ENCODE data around the gene STRN4. TPM values are rescaled to one million over a fixed set of nuclear protein-coding genes. Genes with fewer than 3 reads are reported as not detected.

Gene STRN4
- total RNA-seq, 1 donor from 2014 or later, result 68.5 TPM

DNA sequence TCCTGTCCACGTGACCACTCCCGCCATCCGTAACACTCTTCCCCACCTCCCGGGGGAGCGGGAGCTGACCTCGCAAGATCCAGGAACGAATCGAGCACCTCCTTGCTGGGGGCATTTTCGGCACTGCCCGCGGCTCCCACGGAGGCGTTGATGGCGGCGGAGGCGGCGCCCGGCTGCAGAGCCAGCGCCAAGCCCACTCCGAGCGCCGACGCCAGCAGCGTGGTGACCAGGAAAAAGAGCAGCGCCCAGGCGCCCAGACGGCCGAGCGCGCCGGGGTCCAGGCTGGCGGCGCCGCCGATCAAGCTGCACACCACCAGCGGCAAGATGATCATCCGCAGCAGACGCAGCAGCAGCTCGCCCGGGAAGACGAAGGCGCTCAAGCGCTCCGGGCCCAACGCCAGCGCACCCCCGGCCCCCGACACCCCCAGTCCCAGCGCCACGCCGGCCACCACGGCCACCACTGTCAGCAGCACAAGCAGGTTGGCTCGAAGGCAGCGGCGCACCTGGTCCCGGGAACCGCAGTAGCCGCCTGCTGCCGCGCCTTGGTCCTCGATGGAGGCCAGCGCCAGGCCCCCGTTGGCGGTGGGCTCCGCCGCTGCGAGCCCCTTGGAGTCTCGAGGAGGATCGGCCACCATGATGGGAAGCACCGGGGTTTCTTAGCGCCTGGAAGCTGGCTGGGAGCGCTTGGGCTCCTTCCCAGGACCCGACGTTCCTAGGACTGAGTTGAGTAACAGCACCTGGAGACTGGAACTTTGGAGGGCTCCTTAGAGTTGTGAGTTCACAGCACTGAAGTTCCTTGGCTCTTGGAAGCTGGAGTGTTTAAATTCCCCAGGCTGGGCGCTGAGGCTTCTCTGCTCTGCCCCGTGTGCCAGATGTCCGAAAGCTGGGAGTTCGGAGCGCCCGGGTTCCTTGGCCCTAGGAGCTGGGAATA is 41.3 kb upstream of the STRN4 start:
- peak overlapping the region; percentile 90 for H3K4me3 ChIP-seq
- ATAC-seq (peak; percentile 29), DNase-seq (peak; percentile 84)
- H3K36me3 ChIP-seq, result peaks cover 16% of the 10 kb centered on the region
- intact Hi-C loops (cut with DNase I), result no loop called here
- H3K4me1 ChIP-seq, result peaks cover 35% of the 10 kb centered on the region
- peak overlapping the region; percentile 92 for H3K27ac ChIP-seq
- TF ChIP-seq, protein P1, sequence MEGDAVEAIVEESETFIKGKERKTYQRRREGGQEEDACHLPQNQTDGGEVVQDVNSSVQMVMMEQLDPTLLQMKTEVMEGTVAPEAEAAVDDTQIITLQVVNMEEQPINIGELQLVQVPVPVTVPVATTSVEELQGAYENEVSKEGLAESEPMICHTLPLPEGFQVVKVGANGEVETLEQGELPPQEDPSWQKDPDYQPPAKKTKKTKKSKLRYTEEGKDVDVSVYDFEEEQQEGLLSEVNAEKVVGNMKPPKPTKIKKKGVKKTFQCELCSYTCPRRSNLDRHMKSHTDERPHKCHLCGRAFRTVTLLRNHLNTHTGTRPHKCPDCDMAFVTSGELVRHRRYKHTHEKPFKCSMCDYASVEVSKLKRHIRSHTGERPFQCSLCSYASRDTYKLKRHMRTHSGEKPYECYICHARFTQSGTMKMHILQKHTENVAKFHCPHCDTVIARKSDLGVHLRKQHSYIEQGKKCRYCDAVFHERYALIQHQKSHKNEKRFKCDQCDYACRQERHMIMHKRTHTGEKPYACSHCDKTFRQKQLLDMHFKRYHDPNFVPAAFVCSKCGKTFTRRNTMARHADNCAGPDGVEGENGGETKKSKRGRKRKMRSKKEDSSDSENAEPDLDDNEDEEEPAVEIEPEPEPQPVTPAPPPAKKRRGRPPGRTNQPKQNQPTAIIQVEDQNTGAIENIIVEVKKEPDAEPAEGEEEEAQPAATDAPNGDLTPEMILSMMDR (IDR thresholded peaks at IDR 0.05), result no peak
- no peaks in the 10 kb centered on the region for H3K27me3 ChIP-seq
- no peaks in the 10 kb centered on the region for H3K9me3 ChIP-seq

DNA sequence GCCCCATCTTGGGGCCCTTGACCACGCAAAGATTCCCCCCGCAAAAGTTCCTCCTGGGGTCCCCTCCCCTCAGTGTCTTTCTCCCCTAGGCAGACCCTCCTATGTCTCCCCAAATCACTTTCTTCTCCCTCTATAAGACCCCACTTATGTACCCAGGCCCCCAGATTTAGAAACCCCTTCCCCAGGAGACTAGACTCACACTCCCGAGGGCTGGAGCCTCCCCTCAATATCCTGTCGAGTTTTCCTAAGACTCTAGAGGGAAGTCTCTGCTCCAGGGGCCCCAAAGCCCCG is 40.7 kb upstream of the STRN4 start:
- peak overlapping the region; percentile 90 for H3K4me3 ChIP-seq
- no peaks in the 10 kb centered on the region for H3K27me3 ChIP-seq
- TF ChIP-seq, protein P1 (IDR thresholded peaks at IDR 0.05), result no peak
- peaks cover 35% of the 10 kb centered on the region for H3K4me1 ChIP-seq
- H3K27ac ChIP-seq, result peak overlapping the region; percentile 92
- ATAC-seq, result no peak
- H3K36me3 ChIP-seq, result peaks cover 22% of the 10 kb centered on the region
- no peak for DNase-seq
- no peaks in the 10 kb centered on the region for H3K9me3 ChIP-seq
- intact Hi-C loops (cut with DNase I), result no loop called here

DNA sequence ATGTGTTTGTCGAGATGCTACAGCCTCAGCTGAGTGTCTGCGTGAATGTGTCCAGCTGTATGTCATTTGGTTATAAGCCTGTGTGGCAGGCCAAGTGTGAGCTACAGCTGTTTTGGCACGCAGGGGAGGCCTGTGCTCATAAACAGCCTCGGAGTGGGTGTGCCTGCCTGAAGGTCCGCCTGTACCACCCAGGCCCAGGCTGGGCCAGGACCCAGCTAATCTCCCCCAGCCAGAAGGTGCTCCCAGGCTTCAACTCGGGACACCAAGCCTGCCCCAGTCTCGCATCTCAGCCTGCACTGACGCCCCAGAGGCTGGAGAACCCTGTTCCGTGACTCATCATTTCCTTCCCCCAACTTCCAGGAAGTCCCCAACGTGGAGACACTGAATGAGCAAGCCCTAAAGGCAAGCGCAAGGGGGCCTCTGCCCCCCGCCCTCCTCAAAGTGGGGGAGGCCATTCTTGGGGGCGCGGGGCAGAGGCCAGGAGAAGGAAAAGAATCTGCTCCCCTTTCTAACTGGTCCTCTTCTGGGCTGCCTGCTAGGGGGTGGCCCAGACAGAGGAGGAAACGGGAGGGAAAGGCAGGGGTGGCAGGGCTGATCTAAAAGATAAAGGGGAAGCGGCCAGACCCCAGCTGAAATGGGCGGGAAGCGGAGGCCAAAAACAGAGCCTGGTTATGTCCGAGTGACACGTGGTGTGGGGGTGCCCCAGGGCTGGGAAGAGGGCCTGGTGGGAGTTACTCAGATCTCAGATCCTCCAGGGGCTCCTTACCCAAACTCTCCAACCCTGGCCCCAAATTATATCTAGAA is 40.2 kb upstream of the STRN4 start:
- peak; percentile 51 for ATAC-seq
- TF ChIP-seq, protein P1 (IDR thresholded peaks at IDR 0.05), result no peak
- H3K27me3 ChIP-seq, result no peaks in the 10 kb centered on the region
- H3K9me3 ChIP-seq, result no peaks in the 10 kb centered on the region
- intact Hi-C loops (cut with DNase I), result no loop called here
- DNase-seq, result peak; percentile 86
- peaks cover 28% of the 10 kb centered on the region for H3K36me3 ChIP-seq
- peak overlapping the region; percentile 92 for H3K27ac ChIP-seq
- H3K4me1 ChIP-seq, result peaks cover 35% of the 10 kb centered on the region
- peak overlapping the region; percentile 90 for H3K4me3 ChIP-seq

DNA sequence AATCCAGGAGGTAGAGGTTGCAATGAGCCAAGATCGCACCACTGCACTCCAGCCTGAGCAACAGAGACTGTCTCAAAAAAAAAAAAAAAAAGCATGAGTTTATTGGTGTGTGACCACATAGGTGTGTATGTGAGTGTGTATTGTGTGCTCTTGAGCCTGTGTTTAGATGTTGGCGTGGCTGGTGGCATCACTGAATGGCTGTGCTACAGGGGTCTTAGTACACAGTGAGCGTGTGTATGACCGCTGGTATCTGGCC is 39.7 kb upstream of the STRN4 start:
- H3K27ac ChIP-seq, result peak overlapping the region; percentile 92
- DNase-seq (no peak), ATAC-seq (no peak)
- no peaks in the 10 kb centered on the region for H3K27me3 ChIP-seq
- TF ChIP-seq, protein P1 (IDR thresholded peaks at IDR 0.05), result no peak
- intact Hi-C loops (cut with DNase I), result no loop called here
- H3K9me3 ChIP-seq, result no peaks in the 10 kb centered on the region
- peaks cover 35% of the 10 kb centered on the region for H3K4me1 ChIP-seq
- H3K4me3 ChIP-seq, result peak overlapping the region; percentile 90
- H3K36me3 ChIP-seq, result peaks cover 33% of the 10 kb centered on the region

DNA sequence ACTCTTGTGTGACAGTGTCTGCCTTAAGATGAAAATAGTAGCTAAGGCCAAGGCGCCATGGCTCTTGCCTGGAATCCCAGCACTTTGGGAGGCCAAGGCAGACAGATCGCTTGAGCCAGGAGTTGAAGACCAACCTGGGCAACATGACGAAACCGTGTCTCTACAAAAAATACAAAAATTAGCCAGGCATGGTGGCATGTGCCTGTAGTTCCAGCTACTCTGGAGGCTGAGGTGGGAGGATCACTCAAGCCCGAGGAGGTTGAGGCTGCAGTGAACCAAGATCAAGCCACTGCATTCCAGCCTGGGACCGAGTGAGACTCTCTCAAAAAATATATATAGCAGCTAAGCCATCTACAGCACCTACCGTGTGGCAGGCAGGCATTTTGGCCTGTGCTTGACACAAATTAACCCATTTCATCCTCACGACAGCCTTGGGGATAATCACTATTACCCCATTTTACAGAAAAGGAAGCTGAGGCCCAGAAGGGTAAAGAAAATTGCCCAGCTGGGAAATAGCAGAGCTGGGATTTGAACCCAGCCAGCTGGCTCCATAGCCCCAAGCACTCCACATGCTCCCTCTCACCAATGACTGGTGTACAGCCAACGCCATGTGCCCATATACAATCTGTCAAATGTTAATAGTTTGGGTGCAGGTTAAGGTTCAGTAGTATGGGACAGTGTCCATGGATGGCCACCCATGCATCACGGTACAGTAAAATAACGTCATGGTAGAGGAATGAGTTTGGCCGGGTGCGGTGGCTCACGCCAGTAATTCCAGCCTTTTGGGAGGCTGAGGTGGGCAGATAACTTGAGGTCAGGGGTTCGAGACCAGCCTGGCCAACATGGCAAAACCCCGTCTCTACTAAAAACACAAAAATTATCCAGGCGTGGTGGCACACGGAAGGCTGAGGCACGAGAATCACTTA is 39.1 kb upstream of the STRN4 start:
- H3K4me1 ChIP-seq, result peaks cover 35% of the 10 kb centered on the region
- DNase-seq (no peak), ATAC-seq (no peak)
- TF ChIP-seq, protein P1 (IDR thresholded peaks at IDR 0.05), result no peak
- H3K9me3 ChIP-seq, result no peaks in the 10 kb centered on the region
- no peaks in the 10 kb centered on the region for H3K27me3 ChIP-seq
- H3K36me3 ChIP-seq, result peaks cover 39% of the 10 kb centered on the region
- peak overlapping the region; percentile 92 for H3K27ac ChIP-seq
- intact Hi-C loops (cut with DNase I), result no loop called here
- peak overlapping the region; percentile 90 for H3K4me3 ChIP-seq
